Measurements from ENCODE around the gene CCDC137.

DNA sequence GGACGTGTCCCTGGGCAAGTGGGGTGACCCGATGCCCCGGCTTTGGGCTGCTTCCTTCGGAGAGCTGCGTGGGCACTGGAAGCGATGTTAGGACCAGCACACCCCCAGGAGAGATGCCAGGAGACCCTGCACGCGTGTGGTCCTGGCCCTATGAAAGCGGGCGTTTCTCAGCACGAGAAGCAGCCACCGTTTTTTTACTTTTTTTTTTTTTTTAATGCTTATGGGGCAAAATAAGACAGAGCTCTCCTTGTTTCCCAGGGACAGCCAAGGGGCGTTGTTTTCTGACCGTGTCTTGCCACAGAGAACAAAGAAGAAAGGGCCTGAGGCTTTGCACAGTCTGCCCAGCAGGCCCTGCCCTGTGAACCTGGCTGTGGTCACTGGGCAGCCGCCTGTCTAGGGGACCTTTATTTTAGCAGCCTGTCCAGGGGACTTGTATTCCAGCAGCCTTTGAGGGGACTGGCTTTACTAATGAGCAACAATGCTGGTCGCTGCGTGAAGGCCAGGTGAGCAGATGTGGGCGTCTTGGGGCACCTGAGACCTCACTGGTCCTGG lies 46.5 kb downstream of the CCDC137 start:
- TF ChIP-seq, protein P1, sequence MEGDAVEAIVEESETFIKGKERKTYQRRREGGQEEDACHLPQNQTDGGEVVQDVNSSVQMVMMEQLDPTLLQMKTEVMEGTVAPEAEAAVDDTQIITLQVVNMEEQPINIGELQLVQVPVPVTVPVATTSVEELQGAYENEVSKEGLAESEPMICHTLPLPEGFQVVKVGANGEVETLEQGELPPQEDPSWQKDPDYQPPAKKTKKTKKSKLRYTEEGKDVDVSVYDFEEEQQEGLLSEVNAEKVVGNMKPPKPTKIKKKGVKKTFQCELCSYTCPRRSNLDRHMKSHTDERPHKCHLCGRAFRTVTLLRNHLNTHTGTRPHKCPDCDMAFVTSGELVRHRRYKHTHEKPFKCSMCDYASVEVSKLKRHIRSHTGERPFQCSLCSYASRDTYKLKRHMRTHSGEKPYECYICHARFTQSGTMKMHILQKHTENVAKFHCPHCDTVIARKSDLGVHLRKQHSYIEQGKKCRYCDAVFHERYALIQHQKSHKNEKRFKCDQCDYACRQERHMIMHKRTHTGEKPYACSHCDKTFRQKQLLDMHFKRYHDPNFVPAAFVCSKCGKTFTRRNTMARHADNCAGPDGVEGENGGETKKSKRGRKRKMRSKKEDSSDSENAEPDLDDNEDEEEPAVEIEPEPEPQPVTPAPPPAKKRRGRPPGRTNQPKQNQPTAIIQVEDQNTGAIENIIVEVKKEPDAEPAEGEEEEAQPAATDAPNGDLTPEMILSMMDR (IDR thresholded peaks at IDR 0.05): no peak
- TF ChIP-seq POLR2A (IDR thresholded peaks at IDR 0.05): no peak

Measured in lower leg skin (tissue), 3 donors.